ENCODE measurements around the gene VPS13C. TPM values are rescaled to one million over a fixed set of nuclear protein-coding genes. Genes with fewer than 3 reads are reported as not detected.

Gene VPS13C
- total and polyA plus RNA-seq, 7 donors = 7.1 to 34.1 (median 24.8) TPM

- Histone ChIP-seq H3K4me3 (no peak overlapping the region), H3K9me3 (no peaks in the 10 kb centered on the region), H3K36me3 (ENCODE audit: insufficient read depth in 1 of 2, low read depth in 1 of 2) (peaks cover 0 to 28% of the 10 kb centered on the region in 2 donors), H3K27ac (no peak overlapping the region), H3K4me1 (no peaks in the 10 kb centered on the region), H3K27me3 (ENCODE audit: insufficient read depth in 3 of 3, low read length in 2 of 3) (no peaks in the 10 kb centered on the region)
- WGBS, 3 donors = 85 to 87% (median 85%) methylated on average over 1 of the region's 1 CpG
- DNase-seq (no peak), ATAC-seq (no peak)
- intact Hi-C loops (cut with DNase I) = no loop called here
- TF ChIP-seq, protein P1, sequence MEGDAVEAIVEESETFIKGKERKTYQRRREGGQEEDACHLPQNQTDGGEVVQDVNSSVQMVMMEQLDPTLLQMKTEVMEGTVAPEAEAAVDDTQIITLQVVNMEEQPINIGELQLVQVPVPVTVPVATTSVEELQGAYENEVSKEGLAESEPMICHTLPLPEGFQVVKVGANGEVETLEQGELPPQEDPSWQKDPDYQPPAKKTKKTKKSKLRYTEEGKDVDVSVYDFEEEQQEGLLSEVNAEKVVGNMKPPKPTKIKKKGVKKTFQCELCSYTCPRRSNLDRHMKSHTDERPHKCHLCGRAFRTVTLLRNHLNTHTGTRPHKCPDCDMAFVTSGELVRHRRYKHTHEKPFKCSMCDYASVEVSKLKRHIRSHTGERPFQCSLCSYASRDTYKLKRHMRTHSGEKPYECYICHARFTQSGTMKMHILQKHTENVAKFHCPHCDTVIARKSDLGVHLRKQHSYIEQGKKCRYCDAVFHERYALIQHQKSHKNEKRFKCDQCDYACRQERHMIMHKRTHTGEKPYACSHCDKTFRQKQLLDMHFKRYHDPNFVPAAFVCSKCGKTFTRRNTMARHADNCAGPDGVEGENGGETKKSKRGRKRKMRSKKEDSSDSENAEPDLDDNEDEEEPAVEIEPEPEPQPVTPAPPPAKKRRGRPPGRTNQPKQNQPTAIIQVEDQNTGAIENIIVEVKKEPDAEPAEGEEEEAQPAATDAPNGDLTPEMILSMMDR (IDR thresholded peaks at IDR 0.05) = no peak
Observed at GRCh38 chr15:61856295-61856694, 204.0 kb downstream of the VPS13C start.

GRCh38 chr15:61853195-61853594 is 207.1 kb downstream of the VPS13C start:
- peaks cover 0 to 20% of the 10 kb centered on the region in 2 donors for H3K36me3 ChIP-seq (ENCODE audit: insufficient read depth in 1 of 2, low read depth in 1 of 2)
- H3K27ac ChIP-seq = no peak overlapping the region
- no peak overlapping the region for H3K4me3 ChIP-seq
- 92 to 99% (median 98%) methylated on average over 1 of the region's 1 CpG for WGBS, 3 donors
- H3K9me3 ChIP-seq = no peaks in the 10 kb centered on the region
- TF ChIP-seq, protein P1 (IDR thresholded peaks at IDR 0.05) = no peak
- ATAC-seq (no peak), DNase-seq (no peak)
- no peaks in the 10 kb centered on the region for H3K4me1 ChIP-seq
- intact Hi-C loops (cut with DNase I) = no loop called here
- H3K27me3 ChIP-seq (ENCODE audit: insufficient read depth in 3 of 3, low read length in 2 of 3) = no peaks in the 10 kb centered on the region

- H3K36me3 ChIP-seq (ENCODE audit: insufficient read depth in 1 of 2, low read depth in 1 of 2) = peaks cover 0 to 20% of the 10 kb centered on the region in 2 donors
- H3K4me1 ChIP-seq = no peaks in the 10 kb centered on the region
- H3K9me3 ChIP-seq = no peaks in the 10 kb centered on the region
- H3K27ac ChIP-seq = no peak overlapping the region
- H3K4me3 ChIP-seq = no peak overlapping the region
- no peaks in the 10 kb centered on the region for H3K27me3 ChIP-seq (ENCODE audit: insufficient read depth in 3 of 3, low read length in 2 of 3)
- intact Hi-C loops (cut with DNase I) = no loop called here
- ATAC-seq (no peak), DNase-seq (no peak)
- 75 to 83% (median 77%) methylated on average over 4 of the region's 4 CpGs for WGBS, 3 donors
- TF ChIP-seq, protein P1 (IDR thresholded peaks at IDR 0.05) = no peak
Observed at GRCh38 chr15:61851955-61852354, 208.3 kb downstream of the VPS13C start.

GRCh38 chr15:61849447-61849846 is 210.8 kb downstream of the VPS13C start:
- H3K27ac ChIP-seq = no peak overlapping the region
- ATAC-seq (no peak), DNase-seq (no peak)
- 92 to 96% (median 93%) methylated on average over 1 of the region's 1 CpG for WGBS, 3 donors
- TF ChIP-seq, protein P1 (IDR thresholded peaks at IDR 0.05) = no peak
- no peaks in the 10 kb centered on the region for H3K9me3 ChIP-seq
- no peaks in the 10 kb centered on the region for H3K4me1 ChIP-seq
- H3K27me3 ChIP-seq (ENCODE audit: insufficient read depth in 3 of 3, low read length in 2 of 3) = no peaks in the 10 kb centered on the region
- no peak overlapping the region for H3K4me3 ChIP-seq
- H3K36me3 ChIP-seq (ENCODE audit: insufficient read depth in 1 of 2, low read depth in 1 of 2) = peaks cover 0 to 13% of the 10 kb centered on the region in 2 donors
- intact Hi-C loops (cut with DNase I) = no loop called here

DNA sequence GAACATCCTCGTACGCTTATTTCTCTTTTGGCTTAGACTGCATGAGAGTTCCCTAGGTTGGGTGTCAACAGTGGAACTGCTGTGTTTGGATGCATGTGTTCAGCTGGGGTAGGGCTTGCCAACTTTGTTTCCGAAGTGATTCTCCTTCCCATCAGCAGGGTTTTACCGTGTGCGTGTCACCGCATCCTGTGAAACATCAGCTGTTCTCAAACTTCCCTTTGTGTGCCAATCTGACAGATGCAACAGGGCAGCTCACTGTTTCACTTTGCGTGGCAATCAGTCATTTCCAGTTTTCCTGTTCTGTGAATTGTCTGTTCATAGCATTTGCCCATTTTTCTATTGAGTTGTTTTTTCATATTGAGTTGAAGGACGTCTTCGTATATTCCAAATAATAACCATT is 218.8 kb downstream of the VPS13C start:
- Histone ChIP-seq H3K27ac (no peak overlapping the region), H3K27me3 (ENCODE audit: insufficient read depth in 3 of 3, low read length in 2 of 3) (no peaks in the 10 kb centered on the region), H3K4me1 (no peaks in the 10 kb centered on the region), H3K9me3 (no peaks in the 10 kb centered on the region), H3K4me3 (no peak overlapping the region), H3K36me3 (ENCODE audit: insufficient read depth in 1 of 2, low read depth in 1 of 2) (no peaks in the 10 kb centered on the region)
- TF ChIP-seq, protein P1 (IDR thresholded peaks at IDR 0.05) = no peak
- WGBS, 3 donors = 37 to 50% (median 44%) methylated on average over 9 of the region's 9 CpGs
- DNase-seq = no peak
- peak in 1 of 4 donors; percentile 38 for ATAC-seq
- intact Hi-C loops (cut with DNase I) = no loop called here

All from psoas muscle (tissue), 8 donors.